SU-DHL-6 (cell line): ENCODE data around the gene NDC80.

ENCODE experiments used
- H2AFZ ChIP-seq: fragments of 200-600 bp; sonication (generic); 2 replicates; pipeline ENCODE4 v1.6.1; 2014; ENCODE audit warnings: low read depth, mild to moderate bottlenecking, moderate library complexity, mixed read lengths, antibody characterized with exemption, low read length; ENCODE audit not compliant: severe bottlenecking
- H3F3A ChIP-seq: fragments of 200-600 bp; shearing (Covaris generic); 2 replicates; pipeline ENCODE4 v1.6.0; 2016; ENCODE audit warnings: antibody characterized with exemption, mild to moderate bottlenecking; ENCODE audit not compliant: insufficient read depth
- H3K27ac ChIP-seq: fragments of 200-600 bp; sonication (generic); 2 replicates; pipeline ENCODE4 v1.5.1; 2016; ENCODE audit warnings: low read depth, mild to moderate bottlenecking, low read length, moderate library complexity, mixed read lengths
- H3K27me3 ChIP-seq: fragments of 200-600 bp; sonication (generic), shearing (Covaris generic); 2 replicates; pipeline ENCODE4 v1.6.0; 2014; ENCODE audit warnings: mild to moderate bottlenecking, low read length
- H3K36me3 ChIP-seq: fragments of 200-600 bp; sonication (generic); 2 replicates; pipeline ENCODE4 v1.6.1; 2014; ENCODE audit warnings: mild to moderate bottlenecking, low read length, mixed read lengths
- H3K4me2 ChIP-seq: fragments of 300-600, 200-600 bp; shearing (Covaris generic), sonication (generic); 2 replicates; pipeline ENCODE4 v1.6.0; 2014; ENCODE audit warnings: low read length, low read depth, mild to moderate bottlenecking; ENCODE audit not compliant: poor library complexity, severe bottlenecking
- H3K4me3 ChIP-seq: fragments of 200-600 bp; sonication (generic); 2 replicates; pipeline ENCODE4 v1.5.1; 2014; ENCODE audit warnings: antibody characterized with exemption, low read length, mild to moderate bottlenecking, mixed read lengths; ENCODE audit not compliant: insufficient read depth, poor library complexity, severe bottlenecking
- H3K79me2 ChIP-seq: fragments of 200-600 bp; sonication (generic); 2 replicates; pipeline ENCODE4 v1.6.1; 2014; ENCODE audit warnings: mild to moderate bottlenecking, low read length, moderate library complexity; ENCODE audit not compliant: insufficient read depth
- H3K9ac ChIP-seq: fragments of 200-600 bp; sonication (generic); 2 replicates; pipeline ENCODE4 v1.7.0; 2014; ENCODE audit warnings: mild to moderate bottlenecking, low read length
- H3K9me2 ChIP-seq: fragments of 200-600 bp; sonication (generic); replicated peaks from 2 replicates; pipeline ENCODE4 v1.6.1; 2014; ENCODE audit warnings: low read length; ENCODE audit not compliant: insufficient read depth
- H3K9me3 ChIP-seq: fragments of 200-600 bp; sonication (generic); 2 replicates; pipeline ENCODE4 v1.6.1; 2014; ENCODE audit warnings: low read length, mixed read lengths; ENCODE audit not compliant: insufficient read depth
- H4K20me1 ChIP-seq: fragments of 200-600 bp; sonication (generic); 2 replicates; pipeline ENCODE4 v1.6.1; 2014; ENCODE audit warnings: low read depth, mild to moderate bottlenecking, antibody characterized with exemption, low read length, moderate library complexity, mixed read lengths
- EZH2phosphoT487 ChIP-seq: fragments of 200-600 bp; sonication (generic), shearing (Covaris generic); conservative IDR thresholded peaks from 2 replicates; pipeline ENCODE4 v1.6.1; 2018; ENCODE audit warnings: mild to moderate bottlenecking, antibody characterized with exemption, low read length, moderate library complexity, mixed read lengths
- TF ChIP-seq, protein P1 (sequence below): fragments of 200-600 bp; sonication (generic); IDR thresholded peaks from one replicate; pipeline ENCODE4 v1.5.1; 2017; ENCODE audit warnings: antibody characterized with exemption, mild to moderate bottlenecking, low read length, moderate library complexity; ENCODE audit not compliant: insufficient read depth, poor library complexity, severe bottlenecking

Gene NDC80

DNA sequence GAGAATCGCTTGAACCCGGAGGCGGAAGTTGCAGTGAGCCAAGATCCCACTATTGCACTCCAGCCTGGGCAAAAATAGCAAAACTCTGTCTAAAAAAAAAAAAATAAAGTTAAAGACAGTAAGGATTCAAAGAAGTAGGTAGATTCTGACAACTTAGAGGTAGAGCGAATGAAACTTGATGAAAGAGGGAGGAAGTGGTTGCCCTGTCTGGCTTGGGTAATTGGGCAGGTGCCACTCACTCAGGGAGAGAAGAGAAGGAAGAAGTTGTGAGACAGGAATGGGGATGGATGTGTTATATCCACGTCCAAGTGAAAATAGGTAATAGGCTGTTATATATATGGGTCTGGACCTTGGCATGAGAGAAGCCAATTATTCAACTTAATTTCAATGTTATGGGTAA is 26.3 kb downstream of the NDC80 start:
- no peak overlapping the region for H2AFZ ChIP-seq
- H4K20me1 ChIP-seq: no peaks in the 10 kb centered on the region
- peaks cover 68% of the 10 kb centered on the region for H3K36me3 ChIP-seq
- TF ChIP-seq, protein P1, sequence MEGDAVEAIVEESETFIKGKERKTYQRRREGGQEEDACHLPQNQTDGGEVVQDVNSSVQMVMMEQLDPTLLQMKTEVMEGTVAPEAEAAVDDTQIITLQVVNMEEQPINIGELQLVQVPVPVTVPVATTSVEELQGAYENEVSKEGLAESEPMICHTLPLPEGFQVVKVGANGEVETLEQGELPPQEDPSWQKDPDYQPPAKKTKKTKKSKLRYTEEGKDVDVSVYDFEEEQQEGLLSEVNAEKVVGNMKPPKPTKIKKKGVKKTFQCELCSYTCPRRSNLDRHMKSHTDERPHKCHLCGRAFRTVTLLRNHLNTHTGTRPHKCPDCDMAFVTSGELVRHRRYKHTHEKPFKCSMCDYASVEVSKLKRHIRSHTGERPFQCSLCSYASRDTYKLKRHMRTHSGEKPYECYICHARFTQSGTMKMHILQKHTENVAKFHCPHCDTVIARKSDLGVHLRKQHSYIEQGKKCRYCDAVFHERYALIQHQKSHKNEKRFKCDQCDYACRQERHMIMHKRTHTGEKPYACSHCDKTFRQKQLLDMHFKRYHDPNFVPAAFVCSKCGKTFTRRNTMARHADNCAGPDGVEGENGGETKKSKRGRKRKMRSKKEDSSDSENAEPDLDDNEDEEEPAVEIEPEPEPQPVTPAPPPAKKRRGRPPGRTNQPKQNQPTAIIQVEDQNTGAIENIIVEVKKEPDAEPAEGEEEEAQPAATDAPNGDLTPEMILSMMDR: no peak
- no peak for TF ChIP-seq EZH2phosphoT487
- no peak overlapping the region for H3K4me2 ChIP-seq
- H3K27me3 ChIP-seq: no peaks in the 10 kb centered on the region
- no peaks in the 10 kb centered on the region for H3K9me3 ChIP-seq
- H3F3A ChIP-seq: peaks cover 8% of the 10 kb centered on the region; the same call in 1 of the 2 replicates
- H3K27ac ChIP-seq: no peak overlapping the region
- H3K4me3 ChIP-seq: no peak overlapping the region
- H3K9ac ChIP-seq: no peak overlapping the region
- H3K79me2 ChIP-seq: no peaks in the 10 kb centered on the region; the same call in 1 of the 2 replicates
- H3K9me2 ChIP-seq: no peaks in the 10 kb centered on the region

DNA sequence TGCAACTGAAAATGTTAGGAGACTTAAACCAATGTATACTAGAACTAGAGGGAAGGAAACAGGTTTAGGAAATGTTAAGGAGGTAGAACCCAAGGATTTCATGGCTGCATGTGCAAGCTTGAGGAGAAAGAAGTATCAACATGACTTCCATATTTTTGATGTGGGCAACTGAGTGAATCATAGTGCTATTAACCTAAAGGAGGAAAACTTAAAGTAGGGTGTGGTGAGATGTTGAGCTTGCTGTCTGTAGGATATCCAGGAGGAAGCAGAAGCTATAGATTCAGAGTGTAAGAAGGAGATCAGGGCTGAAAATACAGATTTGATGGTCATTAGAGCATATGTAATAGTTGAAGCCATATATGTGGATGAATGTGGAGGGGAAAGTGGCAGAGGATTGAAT is 31.5 kb downstream of the NDC80 start:
- Histone ChIP-seq H4K20me1 (no peaks in the 10 kb centered on the region), H3K4me2 (no peak overlapping the region), H3K9me3 (no peaks in the 10 kb centered on the region), H3F3A (peaks cover 23% of the 10 kb centered on the region; the same call in 1 of the 2 replicates), H2AFZ (no peak overlapping the region), H3K27me3 (no peaks in the 10 kb centered on the region), H3K27ac (no peak overlapping the region), H3K4me3 (no peak overlapping the region), H3K9ac (no peak overlapping the region), H3K9me2 (no peaks in the 10 kb centered on the region), H3K36me3 (peaks cover 75% of the 10 kb centered on the region), H3K79me2 (no peaks in the 10 kb centered on the region)
- no peak for TF ChIP-seq EZH2phosphoT487
- TF ChIP-seq, protein P1: no peak

DNA sequence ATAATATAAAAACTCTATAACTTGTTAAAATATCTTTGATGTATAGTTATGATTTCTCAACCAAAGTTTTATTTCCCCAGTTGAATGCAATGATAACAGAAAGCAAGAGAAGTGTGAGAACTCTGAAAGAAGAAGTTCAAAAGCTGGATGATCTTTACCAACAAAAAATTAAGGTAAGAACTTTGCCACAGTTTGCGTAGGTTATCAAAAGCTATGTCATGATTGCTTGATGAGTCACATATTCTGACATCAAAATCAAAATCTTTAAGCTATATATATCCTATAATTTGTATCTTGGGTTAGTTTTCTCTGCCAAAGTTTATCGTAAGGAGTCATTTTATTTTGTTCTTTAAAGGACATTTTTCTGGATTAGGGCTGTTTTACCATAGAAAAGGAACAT is 35.0 kb downstream of the NDC80 start:
- Histone ChIP-seq H3K4me2 (no peak overlapping the region), H3K27ac (no peak overlapping the region), H3K9ac (no peak overlapping the region), H3K27me3 (no peaks in the 10 kb centered on the region), H3F3A (peaks cover 19% of the 10 kb centered on the region; the same call in 1 of the 2 replicates), H3K4me3 (no peak overlapping the region), H3K9me3 (no peaks in the 10 kb centered on the region), H4K20me1 (no peaks in the 10 kb centered on the region), H3K36me3 (peaks cover 75% of the 10 kb centered on the region), H3K9me2 (no peaks in the 10 kb centered on the region), H2AFZ (no peak overlapping the region), H3K79me2 (no peaks in the 10 kb centered on the region)
- no peak for TF ChIP-seq EZH2phosphoT487
- TF ChIP-seq, protein P1: no peak
